Measurements from ENCODE around the gene LCN12.

The LCN12 gene

DNA sequence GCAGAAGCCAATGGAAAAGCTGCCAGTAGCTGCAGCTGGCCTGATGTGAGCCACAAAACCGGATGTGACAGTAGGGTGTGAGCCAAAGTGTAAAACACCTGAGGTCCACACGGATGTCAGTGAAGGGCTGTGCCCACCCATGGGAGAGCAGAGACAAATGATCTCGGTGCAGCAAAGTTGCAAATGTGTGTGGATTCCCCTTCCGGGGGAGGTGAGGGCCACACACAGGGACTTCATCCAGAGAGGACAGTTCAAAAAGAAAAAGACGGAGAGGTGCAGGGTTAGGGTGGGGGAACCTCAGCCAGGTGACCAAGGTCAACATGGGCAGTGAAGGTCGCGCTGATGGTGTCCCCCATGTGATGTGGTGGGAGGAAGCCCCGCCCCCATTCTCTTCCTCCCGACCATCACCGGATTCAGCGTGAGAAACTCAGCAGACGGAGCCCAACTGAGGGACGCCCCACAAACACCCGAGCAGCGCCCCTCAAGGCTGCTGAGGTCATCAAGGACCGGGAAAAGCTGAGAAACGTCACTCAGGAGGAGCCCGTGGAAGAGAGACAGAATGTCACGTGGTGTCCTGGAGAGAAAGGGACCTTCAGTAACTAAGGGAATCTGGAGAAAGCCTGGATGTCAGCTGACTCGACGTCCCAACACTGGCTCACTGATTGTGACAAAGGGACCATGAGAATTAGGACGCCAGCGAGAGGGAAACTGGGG is 13.9 kb downstream of the LCN12 start:
- no peak overlapping the region for H3K4me3 ChIP-seq (ENCODE audit: low read depth, low read length)
- TF ChIP-seq, protein P1, sequence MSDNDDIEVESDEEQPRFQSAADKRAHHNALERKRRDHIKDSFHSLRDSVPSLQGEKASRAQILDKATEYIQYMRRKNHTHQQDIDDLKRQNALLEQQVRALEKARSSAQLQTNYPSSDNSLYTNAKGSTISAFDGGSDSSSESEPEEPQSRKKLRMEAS (IDR thresholded peaks at IDR 0.05; ENCODE audit: low read depth, low read length), result no peak
- TF ChIP-seq, protein P2, sequence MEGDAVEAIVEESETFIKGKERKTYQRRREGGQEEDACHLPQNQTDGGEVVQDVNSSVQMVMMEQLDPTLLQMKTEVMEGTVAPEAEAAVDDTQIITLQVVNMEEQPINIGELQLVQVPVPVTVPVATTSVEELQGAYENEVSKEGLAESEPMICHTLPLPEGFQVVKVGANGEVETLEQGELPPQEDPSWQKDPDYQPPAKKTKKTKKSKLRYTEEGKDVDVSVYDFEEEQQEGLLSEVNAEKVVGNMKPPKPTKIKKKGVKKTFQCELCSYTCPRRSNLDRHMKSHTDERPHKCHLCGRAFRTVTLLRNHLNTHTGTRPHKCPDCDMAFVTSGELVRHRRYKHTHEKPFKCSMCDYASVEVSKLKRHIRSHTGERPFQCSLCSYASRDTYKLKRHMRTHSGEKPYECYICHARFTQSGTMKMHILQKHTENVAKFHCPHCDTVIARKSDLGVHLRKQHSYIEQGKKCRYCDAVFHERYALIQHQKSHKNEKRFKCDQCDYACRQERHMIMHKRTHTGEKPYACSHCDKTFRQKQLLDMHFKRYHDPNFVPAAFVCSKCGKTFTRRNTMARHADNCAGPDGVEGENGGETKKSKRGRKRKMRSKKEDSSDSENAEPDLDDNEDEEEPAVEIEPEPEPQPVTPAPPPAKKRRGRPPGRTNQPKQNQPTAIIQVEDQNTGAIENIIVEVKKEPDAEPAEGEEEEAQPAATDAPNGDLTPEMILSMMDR (IDR thresholded peaks at IDR 0.05; ENCODE audit: low read depth, low read length), result no peak
- TF ChIP-seq MYC (IDR thresholded peaks at IDR 0.05; ENCODE audit: low read depth, low read length), result no peak
- TF ChIP-seq POLR2A (IDR thresholded peaks at IDR 0.05; ENCODE audit: extremely low read depth, insufficient read length), result no peak
- DNase-seq (ENCODE audit: low read depth), result no peak

DNA sequence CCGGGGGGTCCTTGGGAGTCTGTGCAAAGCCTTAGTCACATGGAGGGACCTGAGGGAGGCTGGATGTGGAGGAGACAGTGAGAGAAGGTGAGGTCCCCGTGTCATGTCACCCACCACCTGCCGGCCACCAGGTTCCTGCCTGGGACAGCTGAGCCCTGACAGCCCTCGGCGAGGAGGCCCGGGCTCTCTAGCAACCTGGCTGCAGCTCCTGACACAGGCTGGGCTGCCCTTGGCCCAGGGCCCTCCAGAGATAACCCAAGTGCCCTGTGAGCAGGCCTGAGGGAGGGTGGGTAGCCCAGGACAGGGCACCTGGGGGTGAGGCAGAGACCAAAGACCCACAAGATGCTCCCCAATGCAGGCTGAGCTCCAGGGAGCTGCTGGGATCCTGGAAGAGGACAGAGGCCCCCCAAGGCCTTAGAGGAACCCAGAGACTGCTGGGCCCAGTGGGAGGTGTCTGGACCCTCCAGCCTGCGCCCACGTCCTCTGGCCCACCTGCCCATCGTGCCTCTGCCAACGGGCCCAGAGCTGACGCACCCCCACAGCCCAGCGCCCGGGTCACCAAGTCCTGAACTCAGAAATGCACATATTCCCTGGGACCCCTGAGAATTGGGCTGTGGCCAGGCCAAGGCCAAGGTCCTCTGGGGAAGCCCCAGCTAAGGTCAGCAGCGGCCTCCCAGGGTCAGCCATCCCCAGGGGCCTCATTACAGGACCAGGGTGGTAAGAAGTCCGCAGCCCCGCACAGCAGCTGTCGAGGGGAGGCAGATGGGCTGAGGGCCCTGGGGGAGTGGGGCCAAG is 16.5 kb downstream of the LCN12 start:
- TF ChIP-seq, protein P1 (IDR thresholded peaks at IDR 0.05; ENCODE audit: low read depth, low read length), result no peak
- TF ChIP-seq, protein P2 (IDR thresholded peaks at IDR 0.05; ENCODE audit: low read depth, low read length), result no peak
- TF ChIP-seq POLR2A (IDR thresholded peaks at IDR 0.05; ENCODE audit: extremely low read depth, insufficient read length), result no peak
- TF ChIP-seq MYC (IDR thresholded peaks at IDR 0.05; ENCODE audit: low read depth, low read length), result no peak
- no peak for DNase-seq (ENCODE audit: low read depth)

DNA sequence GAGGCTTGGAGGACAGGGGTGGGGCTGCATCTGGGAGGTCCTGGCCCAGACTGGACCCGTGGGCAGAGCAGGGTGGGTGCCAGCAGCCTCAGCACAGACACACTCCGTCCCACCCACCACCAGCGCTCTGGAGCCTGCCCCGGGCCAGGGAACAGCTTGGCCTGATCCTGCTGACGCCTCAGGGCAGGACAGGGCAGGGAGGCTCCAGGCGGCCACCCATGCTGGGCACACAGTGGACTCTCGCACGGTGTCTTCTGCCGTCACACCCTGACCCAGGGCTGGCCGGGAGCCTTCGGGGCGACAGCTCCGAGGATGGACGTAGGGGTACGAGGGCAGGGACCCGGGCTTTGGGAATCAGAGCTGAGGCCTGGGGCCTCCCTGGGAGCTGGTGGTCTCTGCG is 17.1 kb downstream of the LCN12 start:
- no peak overlapping the region for H3K4me3 ChIP-seq (ENCODE audit: low read depth, low read length)
- TF ChIP-seq, protein P2 (IDR thresholded peaks at IDR 0.05; ENCODE audit: low read depth, low read length), result no peak
- TF ChIP-seq MYC (IDR thresholded peaks at IDR 0.05; ENCODE audit: low read depth, low read length) (no peak), POLR2A (IDR thresholded peaks at IDR 0.05; ENCODE audit: extremely low read depth, insufficient read length) (no peak)
- TF ChIP-seq, protein P1 (IDR thresholded peaks at IDR 0.05; ENCODE audit: low read depth, low read length), result no peak
- DNase-seq (ENCODE audit: low read depth), result no peak

More for the DNA sequence above, 16.5 kb downstream of the LCN12 start:
- H3K4me3 ChIP-seq (ENCODE audit: low read depth, low read length), result no peak overlapping the region

DNA sequence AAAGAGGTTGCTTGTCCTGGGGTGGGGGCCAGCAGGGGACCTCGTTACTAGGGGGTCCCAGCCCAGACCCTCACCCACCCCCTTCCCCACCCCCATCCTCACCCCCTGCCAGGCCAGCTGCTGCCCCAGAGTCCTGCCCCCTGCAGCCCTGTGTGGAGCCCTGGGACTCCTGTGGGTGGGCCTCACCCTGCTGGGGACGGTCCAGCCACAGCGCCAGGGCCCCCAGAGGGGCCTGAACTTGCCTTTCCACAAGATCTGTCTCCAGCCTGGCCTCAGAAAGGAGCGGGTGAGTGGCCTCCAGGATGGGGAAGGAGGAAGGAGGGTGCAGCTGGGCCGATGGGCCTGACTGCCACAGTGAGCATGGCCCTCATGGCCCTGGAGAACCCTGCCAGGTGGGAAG is 17.7 kb downstream of the LCN12 start:
- no peak for TF ChIP-seq POLR2A (IDR thresholded peaks at IDR 0.05; ENCODE audit: extremely low read depth, insufficient read length)
- TF ChIP-seq MYC (IDR thresholded peaks at IDR 0.05; ENCODE audit: low read depth, low read length), result no peak
- TF ChIP-seq, protein P2 (IDR thresholded peaks at IDR 0.05; ENCODE audit: low read depth, low read length), result no peak
- TF ChIP-seq, protein P1 (IDR thresholded peaks at IDR 0.05; ENCODE audit: low read depth, low read length), result no peak
- H3K4me3 ChIP-seq (ENCODE audit: low read depth, low read length), result no peak overlapping the region
- no peak for DNase-seq (ENCODE audit: low read depth)

DNA sequence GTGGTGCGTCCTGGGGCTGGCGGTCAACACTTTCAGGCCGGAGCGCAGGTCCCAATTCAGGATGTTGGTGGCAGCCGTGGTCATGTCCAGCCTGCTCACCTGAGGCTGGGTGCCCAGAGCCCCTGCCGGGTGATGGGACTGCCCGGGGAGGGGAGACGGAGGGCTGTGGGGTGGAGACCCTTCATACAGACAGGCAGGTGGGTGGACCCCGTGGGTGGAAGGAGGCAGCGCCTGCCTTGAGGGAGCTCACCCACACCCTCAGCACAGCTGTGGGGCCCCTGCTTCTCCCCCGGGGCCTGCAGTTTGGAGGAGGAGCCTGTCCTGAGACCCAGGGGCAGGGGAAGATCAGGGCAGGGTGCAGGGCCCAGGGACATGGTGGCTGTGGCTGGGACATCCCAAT is 18.3 kb downstream of the LCN12 start:
- no peak overlapping the region for H3K4me3 ChIP-seq (ENCODE audit: low read depth, low read length)
- no peak for DNase-seq (ENCODE audit: low read depth)
- TF ChIP-seq MYC (IDR thresholded peaks at IDR 0.05; ENCODE audit: low read depth, low read length) (no peak), POLR2A (IDR thresholded peaks at IDR 0.05; ENCODE audit: extremely low read depth, insufficient read length) (no peak)
- TF ChIP-seq, protein P1 (IDR thresholded peaks at IDR 0.05; ENCODE audit: low read depth, low read length), result no peak
- TF ChIP-seq, protein P2 (IDR thresholded peaks at IDR 0.05; ENCODE audit: low read depth, low read length), result no peak

Data from NB4 (cell line).